H9 (cell line): ENCODE results near the gene ZBP1. TPM values are rescaled to one million over a fixed set of nuclear protein-coding genes. Genes with fewer than 3 reads are reported as not detected.

ENCODE experiments used
- DNase-seq: peaks from one replicate; pipeline ENCODE4 v3.0.0-alpha.2; 2017
- H2AFZ ChIP-seq: one replicate; pipeline ENCODE4 v1.6.1; 2013; ENCODE audit warnings: mild to moderate bottlenecking, low read length, control low read depth, moderate library complexity
- H2AK5ac ChIP-seq: 2 replicates; pipeline ENCODE4 v1.6.1; 2013; ENCODE audit warnings: low read length, control low read depth, mixed read lengths; ENCODE audit not compliant: insufficient read length
- H2BK120ac ChIP-seq: one replicate; pipeline ENCODE4 v1.6.1; 2013; ENCODE audit warnings: low read depth, mild to moderate bottlenecking, low read length, control low read depth, inconsistent platforms; ENCODE audit not compliant: poor library complexity, severe bottlenecking
- H2BK12ac ChIP-seq: 2 replicates; pipeline ENCODE4 v1.6.1; 2013; ENCODE audit warnings: low read length, control low read depth, mixed read lengths, low read depth; ENCODE audit not compliant: insufficient read length
- H2BK15ac ChIP-seq: 2 replicates; pipeline ENCODE4 v1.6.1; 2013; ENCODE audit warnings: low read depth, low read length, control low read depth
- H2BK20ac ChIP-seq: one replicate; pipeline ENCODE4 v1.6.1; 2013; ENCODE audit warnings: low read depth, mild to moderate bottlenecking, low read length, control low read depth, inconsistent platforms; ENCODE audit not compliant: poor library complexity, severe bottlenecking
- H2BK5ac ChIP-seq: 2 replicates; pipeline ENCODE4 v1.6.1; 2013; ENCODE audit warnings: low read length, control low read depth, mixed read lengths; ENCODE audit not compliant: insufficient read length
- H3K14ac ChIP-seq: 2 replicates; pipeline ENCODE4 v1.6.1; 2013; ENCODE audit warnings: low read length, control low read depth; ENCODE audit not compliant: insufficient read depth
- H3K18ac ChIP-seq: 2 replicates; pipeline ENCODE4 v1.6.1; 2013; ENCODE audit warnings: low read depth, mild to moderate bottlenecking, mixed read lengths, low read length, control low read depth; ENCODE audit not compliant: insufficient read length
- H3K23ac ChIP-seq: 2 replicates; pipeline ENCODE4 v1.6.1; 2013; ENCODE audit warnings: low read length, control low read depth, mixed read lengths, low read depth; ENCODE audit not compliant: insufficient read length
- H3K23me2 ChIP-seq: 2 replicates; pipeline ENCODE4 v1.6.1; 2013; ENCODE audit warnings: low read depth, mild to moderate bottlenecking, mixed read lengths, low read length, control low read depth; ENCODE audit not compliant: insufficient read length, poor library complexity, severe bottlenecking
- H3K27ac ChIP-seq: 2 replicates; pipeline ENCODE4 v1.5.1; 2013; ENCODE audit warnings: low read length, control low read depth, mixed read lengths, low read depth; ENCODE audit not compliant: insufficient read length
- H3K27me3 ChIP-seq: 2 replicates; pipeline ENCODE4 v1.6.1; 2013; ENCODE audit warnings: low read length, control low read depth, inconsistent platforms; ENCODE audit not compliant: insufficient read depth
- H3K4ac ChIP-seq: 2 replicates; pipeline ENCODE4 v1.6.1; 2013; ENCODE audit warnings: low read depth, mild to moderate bottlenecking, control low read depth, inconsistent platforms, low read length, moderate library complexity
- H3K4me1 ChIP-seq: 2 replicates; pipeline ENCODE4 v1.6.1; 2013; ENCODE audit warnings: low read length, control low read depth, inconsistent platforms; ENCODE audit not compliant: insufficient read depth
- H3K4me2 ChIP-seq: 2 replicates; pipeline ENCODE4 v1.6.1; 2013; ENCODE audit warnings: low read length, control low read depth, mixed read lengths; ENCODE audit not compliant: insufficient read length, insufficient read depth
- H3K56ac ChIP-seq: 2 replicates; pipeline ENCODE4 v1.6.1; 2013; ENCODE audit warnings: low read depth, mild to moderate bottlenecking, mixed read lengths, low read length, control low read depth; ENCODE audit not compliant: insufficient read length
- H3K79me1 ChIP-seq: 2 replicates; pipeline ENCODE4 v1.6.1; 2013; ENCODE audit warnings: low read depth, mild to moderate bottlenecking, moderate library complexity, low read length, control low read depth, inconsistent platforms; ENCODE audit not compliant: insufficient read depth, poor library complexity, severe bottlenecking
- H3K79me2 ChIP-seq: 2 replicates; pipeline ENCODE4 v1.6.1; 2013; ENCODE audit warnings: low read length, control low read depth, inconsistent platforms; ENCODE audit not compliant: insufficient read depth
- H3K9ac ChIP-seq: 2 replicates; pipeline ENCODE4 v1.6.1; 2013; ENCODE audit warnings: low read length, control low read depth, mixed read lengths; ENCODE audit not compliant: insufficient read length; ENCODE audit errors: extremely low read depth
- H3K9me3 ChIP-seq: one replicate; pipeline ENCODE4 v1.6.1; 2013; ENCODE audit warnings: low read depth, low read length, inconsistent platforms; ENCODE audit not compliant: control insufficient read depth
- H3T11ph ChIP-seq: one replicate; pipeline ENCODE4 v1.6.1; 2013; ENCODE audit warnings: mild to moderate bottlenecking, low read length, control low read depth, inconsistent platforms
- H4K20me1 ChIP-seq: one replicate; pipeline ENCODE4 v1.6.1; 2013; ENCODE audit not compliant: control insufficient read depth, insufficient read length, insufficient read depth
- H4K5ac ChIP-seq: 2 replicates; pipeline ENCODE4 v1.6.1; 2013; ENCODE audit warnings: low read depth, mild to moderate bottlenecking, mixed read lengths, low read length, control low read depth; ENCODE audit not compliant: insufficient read length
- H4K8ac ChIP-seq: replicated peaks from 2 replicates; pipeline ENCODE4 v1.6.1; 2013; ENCODE audit warnings: low read length, control low read depth, mixed read lengths, low read depth; ENCODE audit not compliant: insufficient read length
- H4K91ac ChIP-seq: 2 replicates; pipeline ENCODE4 v1.6.1; 2013; ENCODE audit warnings: low read depth, mild to moderate bottlenecking, moderate library complexity, mixed read lengths, low read length, control low read depth; ENCODE audit not compliant: insufficient read length
- H3K27ac Mint-ChIP-seq, 3 experiments: 2 replicates in 2 of 3; 3 replicates in 1 of 3; pipeline ENCODE4 v1.8.0; 2020 to 2021; ENCODE audit warnings: mixed read lengths in 3 of 3, mild to moderate bottlenecking in 1 of 3, moderate library complexity in 1 of 3
- H3K27me3 Mint-ChIP-seq: 2 replicates; pipeline ENCODE4 v1.8.0; 2021; ENCODE audit warnings: low read depth, mild to moderate bottlenecking, moderate library complexity, mixed read lengths
- H3K36me3 Mint-ChIP-seq, 3 experiments: 2 replicates in 2 of 3; 3 replicates in 1 of 3; pipeline ENCODE4 v1.8.0; 2020 to 2021; ENCODE audit warnings: low read depth in 3 of 3, mixed read lengths in 3 of 3; ENCODE audit not compliant: insufficient read depth in 1 of 3
- H3K4me1 Mint-ChIP-seq, 2 experiments: 2 replicates each; pipeline ENCODE4 v1.8.0; 2020; ENCODE audit warnings: mixed read lengths in 2 of 2
- H3K4me3 Mint-ChIP-seq, 2 experiments: 2 replicates in 1 of 2; 3 replicates in 1 of 2; pipeline ENCODE4 v1.8.0; 2020 to 2021; ENCODE audit warnings: mild to moderate bottlenecking in 2 of 2, mixed read lengths in 2 of 2, moderate library complexity in 1 of 2
- H3K9me3 Mint-ChIP-seq, 2 experiments: 2 replicates in 1 of 2; 3 replicates in 1 of 2; pipeline ENCODE4 v1.8.0; 2020; ENCODE audit warnings: mild to moderate bottlenecking in 2 of 2, mixed read lengths in 2 of 2, moderate library complexity in 1 of 2
- WGBS: extraction: QIAGEN DNeasy Blood & Tissue Kit; methylation state at CpG from one replicate; pipeline ENCODE4 v1.1.7; 2013; ENCODE audit warnings: missing lambda C conversion rate, low lambda C conversion rate, mixed read lengths; ENCODE audit not compliant: insufficient read length; ENCODE audit errors: extremely low coverage; 5-methylcytosine and 5-hydroxymethylcytosine counted together
- total RNA-seq: library from RNA; stranded (reverse); gene quantifications from 2 replicates; pipeline ENCODE4 v1.2.1, GENCODE V29; 2021
- TF ChIP-seq, protein P1 (sequence below): fragments of 200-600 bp; sonication (generic); conservative IDR thresholded peaks from 3 replicates; pipeline ENCODE4 v1.8.0; 2021; ENCODE audit warnings: antibody characterized with exemption, mild to moderate bottlenecking

ZBP1 gene
- total RNA-seq, 1 experiment from 2014 or later, result not detected

DNA sequence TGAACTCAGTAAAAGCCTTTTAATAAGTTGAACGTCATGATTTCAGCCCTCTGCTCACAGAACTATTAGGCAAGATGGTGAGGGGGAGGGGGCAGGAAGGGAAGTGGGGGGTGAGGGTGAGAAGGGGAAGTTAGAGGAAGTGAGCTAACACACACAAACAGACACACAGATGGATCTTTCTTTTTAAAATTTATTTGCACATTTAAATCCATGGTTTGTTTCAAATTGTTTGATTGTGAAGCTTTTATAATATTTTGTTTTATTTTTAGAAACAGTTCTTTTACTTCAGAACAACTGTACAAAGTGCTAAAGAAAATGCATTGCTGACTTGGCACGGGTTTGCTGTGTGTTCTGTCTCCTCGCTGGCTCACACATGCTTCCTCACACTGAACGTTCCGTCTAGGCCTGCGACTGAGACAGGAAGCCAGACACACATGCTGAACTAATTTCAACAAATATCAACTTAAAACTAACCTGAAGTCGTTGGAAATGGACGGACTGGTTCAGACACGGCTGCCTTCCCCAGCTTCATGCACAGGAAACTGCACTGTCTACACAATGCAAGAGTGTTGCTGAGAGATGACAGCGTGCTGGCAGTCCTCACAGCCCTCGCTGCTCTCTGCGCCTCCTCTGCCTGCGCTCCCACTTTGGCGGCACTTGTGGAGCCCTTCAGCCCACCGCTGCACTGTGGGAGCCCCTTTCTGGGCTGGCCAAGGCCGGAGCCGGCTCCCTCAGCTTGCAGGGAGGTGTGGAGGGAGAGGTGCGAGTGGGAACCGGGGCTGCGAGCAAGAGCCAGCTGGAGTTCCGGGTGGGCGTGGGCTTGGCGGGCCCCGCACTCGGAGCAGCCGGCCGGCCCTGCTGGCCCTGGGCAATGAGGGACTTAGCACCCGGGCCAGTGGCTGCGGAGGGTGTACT, 8.1 kb upstream of the ZBP1 start:
- no peaks in the 10 kb centered on the region for H3K23me2 ChIP-seq
- H2BK15ac ChIP-seq, result no peak overlapping the region
- H3K4ac ChIP-seq, result no peak overlapping the region
- no peak overlapping the region for H3K14ac ChIP-seq
- Mint-ChIP-seq H3K27me3 (peaks cover 11% of the 10 kb centered on the region), H3K27ac (no peak overlapping the region), H3K4me3 (no peak overlapping the region), H3K9me3 (peaks cover 8 to 12% of the 10 kb centered on the region in 2 experiments; a peak in 4 of 5 replicates), H3K36me3 (peaks cover 0 to 6% (median 0%) of the 10 kb centered on the region in 3 experiments; a peak in 2 of 7 replicates), H3K4me1 (peaks cover 6 to 7% of the 10 kb centered on the region in 2 experiments)
- TF ChIP-seq, protein P1, sequence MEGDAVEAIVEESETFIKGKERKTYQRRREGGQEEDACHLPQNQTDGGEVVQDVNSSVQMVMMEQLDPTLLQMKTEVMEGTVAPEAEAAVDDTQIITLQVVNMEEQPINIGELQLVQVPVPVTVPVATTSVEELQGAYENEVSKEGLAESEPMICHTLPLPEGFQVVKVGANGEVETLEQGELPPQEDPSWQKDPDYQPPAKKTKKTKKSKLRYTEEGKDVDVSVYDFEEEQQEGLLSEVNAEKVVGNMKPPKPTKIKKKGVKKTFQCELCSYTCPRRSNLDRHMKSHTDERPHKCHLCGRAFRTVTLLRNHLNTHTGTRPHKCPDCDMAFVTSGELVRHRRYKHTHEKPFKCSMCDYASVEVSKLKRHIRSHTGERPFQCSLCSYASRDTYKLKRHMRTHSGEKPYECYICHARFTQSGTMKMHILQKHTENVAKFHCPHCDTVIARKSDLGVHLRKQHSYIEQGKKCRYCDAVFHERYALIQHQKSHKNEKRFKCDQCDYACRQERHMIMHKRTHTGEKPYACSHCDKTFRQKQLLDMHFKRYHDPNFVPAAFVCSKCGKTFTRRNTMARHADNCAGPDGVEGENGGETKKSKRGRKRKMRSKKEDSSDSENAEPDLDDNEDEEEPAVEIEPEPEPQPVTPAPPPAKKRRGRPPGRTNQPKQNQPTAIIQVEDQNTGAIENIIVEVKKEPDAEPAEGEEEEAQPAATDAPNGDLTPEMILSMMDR, result no peak
- H4K91ac ChIP-seq, result no peak overlapping the region
- H3K27ac ChIP-seq, result no peak overlapping the region
- H3K18ac ChIP-seq, result no peak overlapping the region
- H2AFZ ChIP-seq, result no peak overlapping the region
- H2BK5ac ChIP-seq, result no peak overlapping the region
- H3K9ac ChIP-seq, result no peak overlapping the region
- H3K27me3 ChIP-seq, result no peaks in the 10 kb centered on the region
- H2BK12ac ChIP-seq, result no peak overlapping the region
- no peak overlapping the region for H3K23ac ChIP-seq
- H4K8ac ChIP-seq, result no peak overlapping the region
- H2AK5ac ChIP-seq, result no peak overlapping the region
- DNase-seq, result no peak
- H4K5ac ChIP-seq, result no peak overlapping the region
- no peak overlapping the region for H2BK20ac ChIP-seq
- no peaks in the 10 kb centered on the region for H3K9me3 ChIP-seq
- no peak overlapping the region for H3K4me2 ChIP-seq
- no CpG with 5 or more reads among the region's 29 CpGs for WGBS
- no peaks in the 10 kb centered on the region for H3K79me2 ChIP-seq
- H3K4me1 ChIP-seq, result no peaks in the 10 kb centered on the region
- H3T11ph ChIP-seq, result no peak overlapping the region
- no peak overlapping the region for H3K56ac ChIP-seq
- H3K79me1 ChIP-seq, result no peaks in the 10 kb centered on the region
- no peak overlapping the region for H2BK120ac ChIP-seq
- H4K20me1 ChIP-seq, result no peaks in the 10 kb centered on the region
